Fibroblast of lung (primary cell): ENCODE results near the gene COMMD10. TPM values are rescaled to one million over a fixed set of nuclear protein-coding genes. Genes with fewer than 3 reads are reported as not detected.

ENCODE experiments used
- DNase-seq, 2 donors: peaks; one replicate each; pipeline versions ENCODE4 v3.0.0 to v3.0.0-alpha.2; 2010; ENCODE audit warnings: low read depth in 2 of 2
- H2AFZ ChIP-seq: 2 replicates; pipeline ENCODE4 v1.5.1; 2012; ENCODE audit warnings: low read length, control low read depth, inconsistent platforms
- H3K27ac ChIP-seq: 2 replicates; pipeline ENCODE4 v1.5.1; 2011; ENCODE audit warnings: low read length, control low read depth; ENCODE audit not compliant: insufficient read depth
- H3K27me3 ChIP-seq: 2 replicates; pipeline ENCODE4 v1.5.1; 2011; ENCODE audit warnings: mild to moderate bottlenecking, low read length; ENCODE audit not compliant: control insufficient read depth, insufficient read depth
- H3K36me3 ChIP-seq: 2 replicates; pipeline ENCODE4 v1.5.1; 2011; ENCODE audit warnings: low read length; ENCODE audit not compliant: control insufficient read depth, insufficient read depth
- H3K4me1 ChIP-seq: 2 replicates; pipeline ENCODE4 v1.5.1; 2011; ENCODE audit warnings: low read length; ENCODE audit not compliant: control insufficient read depth, insufficient read depth; ENCODE audit errors: extremely low read depth
- H3K4me2 ChIP-seq: 2 replicates; pipeline ENCODE4 v1.5.1; 2011; ENCODE audit warnings: low read length, control low read depth; ENCODE audit not compliant: insufficient read depth; ENCODE audit errors: extremely low read depth
- H3K4me3 ChIP-seq, 4 experiments: fragments of 200-600 bp in 1 of 4; sonication (generic) in 1 of 4; replicated peaks in 1 of 4; 2 replicates each; pipeline ENCODE4 v1.5.1; 2011 to 2016; ENCODE audit warnings: low read length in 4 of 4, low read depth in 3 of 4, mild to moderate bottlenecking in 3 of 4, control low read depth in 2 of 4, inconsistent platforms in 1 of 4, mixed read lengths in 1 of 4; ENCODE audit not compliant: insufficient read depth in 1 of 4; ENCODE audit errors: control extremely low read depth in 1 of 4
- H3K79me2 ChIP-seq: 2 replicates; pipeline ENCODE4 v1.5.1; 2012; ENCODE audit warnings: mild to moderate bottlenecking, low read length, inconsistent platforms; ENCODE audit not compliant: control insufficient read depth, insufficient read depth
- H3K9ac ChIP-seq: 2 replicates; pipeline ENCODE4 v1.5.1; 2011; ENCODE audit warnings: mild to moderate bottlenecking, low read length, control low read depth; ENCODE audit not compliant: insufficient read depth
- H3K9me3 ChIP-seq: 2 replicates; pipeline ENCODE4 v1.5.1; 2012; ENCODE audit warnings: low read depth, low read length; ENCODE audit not compliant: control insufficient read depth, insufficient read depth
- H4K20me1 ChIP-seq: 2 replicates; pipeline ENCODE4 v1.5.1; 2011; ENCODE audit warnings: low read length; ENCODE audit not compliant: control insufficient read depth, insufficient read depth; ENCODE audit errors: extremely low read depth
- CTCF ChIP-seq, 2 donors: IDR thresholded peaks in 1 of 2; conservative IDR thresholded peaks in 1 of 2; 1 replicate in 1 of 2; 2 replicates in 1 of 2; pipeline ENCODE4 v1.5.1; 2011 to 2012; ENCODE audit warnings: low read length in 2 of 2, control low read depth in 1 of 2, inconsistent platforms in 1 of 2, low read depth in 1 of 2, mild to moderate bottlenecking in 1 of 2
- EZH2 ChIP-seq: IDR thresholded peaks from 2 replicates; pipeline ENCODE4 v1.5.1; 2012; ENCODE audit warnings: low read length, control low read depth, mild to moderate bottlenecking; ENCODE audit errors: missing control alignments
- polyA plus RNA-seq, 2 donors: library from polyadenylated mRNA; depleted of rRNA in 1 of 2; stranded (reverse) in 1 of 2; unstranded in 1 of 2; fragments of >200 nt; gene quantifications; 2 replicates each; pipeline ENCODE4 v1.2.1, GENCODE V29; 2011 to 2012; ENCODE audit warnings: missing spikeins in 1 of 2
- total RNA-seq: library from RNA; depleted of rRNA; stranded (reverse); fragments of >200 nt; gene quantifications from 2 replicates; pipeline ENCODE4 v1.2.1, GENCODE V29; 2014

Gene COMMD10
- total and polyA plus RNA-seq, 2 donors (not counting 1 experiment from before 2014, with no cell fraction given): 24.2 to 35.8 TPM

GRCh38 chr5:116088062-116088461, 3.2 kb downstream of the COMMD10 start:
- H3K4me1 ChIP-seq: no peaks in the 10 kb centered on the region
- no peaks in the 10 kb centered on the region for H3K27me3 ChIP-seq
- H3K27ac ChIP-seq: no peak overlapping the region
- H3K79me2 ChIP-seq: peaks cover 13% of the 10 kb centered on the region
- no peaks in the 10 kb centered on the region for H4K20me1 ChIP-seq
- H3K9me3 ChIP-seq: no peaks in the 10 kb centered on the region
- H3K9ac ChIP-seq: no peak overlapping the region
- H3K4me3 ChIP-seq: no peak overlapping the region
- no peak overlapping the region for H3K4me2 ChIP-seq
- no peak for DNase-seq
- no peak overlapping the region for H2AFZ ChIP-seq
- TF ChIP-seq CTCF (conservative IDR thresholded peaks at IDR 0.05 in 1 of 2, IDR thresholded peaks at IDR 0.05 in 1 of 2; ENCODE audit: low read depth in 1 of 2, low read length in 2 of 2) (no peak), EZH2 (no peak)
- H3K36me3 ChIP-seq: no peaks in the 10 kb centered on the region

- no peak for DNase-seq
- H3K9me3 ChIP-seq: no peaks in the 10 kb centered on the region
- H3K4me2 ChIP-seq: no peak overlapping the region
- no peak overlapping the region for H3K4me3 ChIP-seq
- H3K9ac ChIP-seq: no peak overlapping the region
- no peaks in the 10 kb centered on the region for H4K20me1 ChIP-seq
- peaks cover 3% of the 10 kb centered on the region for H3K36me3 ChIP-seq
- H2AFZ ChIP-seq: no peak overlapping the region
- H3K79me2 ChIP-seq: peaks cover 8% of the 10 kb centered on the region
- no peaks in the 10 kb centered on the region for H3K27me3 ChIP-seq
- H3K27ac ChIP-seq: no peak overlapping the region
- no peaks in the 10 kb centered on the region for H3K4me1 ChIP-seq
- TF ChIP-seq CTCF (conservative IDR thresholded peaks at IDR 0.05 in 1 of 2, IDR thresholded peaks at IDR 0.05 in 1 of 2; ENCODE audit: low read depth in 1 of 2, low read length in 2 of 2): no peak
- TF ChIP-seq EZH2: no peak
Measured at GRCh38 chr5:116090302-116090701, 5.5 kb downstream of the COMMD10 start.

GRCh38 chr5:116091416-116091815, 6.6 kb downstream of the COMMD10 start:
- Histone ChIP-seq H2AFZ (no peak overlapping the region), H3K9me3 (no peaks in the 10 kb centered on the region), H4K20me1 (no peaks in the 10 kb centered on the region), H3K4me2 (no peak overlapping the region), H3K79me2 (no peaks in the 10 kb centered on the region), H3K4me1 (no peaks in the 10 kb centered on the region), H3K9ac (no peak overlapping the region), H3K36me3 (peaks cover 3% of the 10 kb centered on the region), H3K4me3 (no peak overlapping the region), H3K27me3 (no peaks in the 10 kb centered on the region), H3K27ac (no peak overlapping the region)
- no peak for DNase-seq
- no peak for TF ChIP-seq EZH2
